ENCODE measurements around the gene HTR1E.
"Not testable (repeated sequence)": the region's sequence is repeated elsewhere in the genome, so short reads cannot be mapped to it uniquely, and the experiment has no call there.

HTR1E gene

GRCh38 chr6:86973088-86973487 lies 35.8 kb downstream of the HTR1E start:
- no peak for DNase-seq (ENCODE audit: low read depth in 2 of 2)

DNA sequence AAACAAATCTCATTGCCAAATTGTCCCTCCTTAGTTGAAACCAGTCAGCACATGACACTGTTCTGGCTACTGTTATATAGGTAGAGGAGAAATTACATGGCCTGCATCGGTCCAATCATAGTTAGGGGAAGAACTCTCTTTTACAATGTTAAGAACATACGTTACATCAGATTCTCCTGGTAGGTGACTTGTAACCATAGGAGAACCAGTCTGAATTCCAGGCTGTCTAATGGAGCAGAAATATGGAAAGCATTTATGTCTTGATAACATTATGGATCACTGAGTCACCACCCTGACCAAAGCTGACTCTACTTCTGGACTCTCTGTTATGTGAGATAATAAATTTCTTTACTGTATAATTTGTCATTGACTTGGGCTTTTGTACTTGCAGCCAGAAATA lies 40.9 kb downstream of the HTR1E start:
- DNase-seq (ENCODE audit: low read depth in 2 of 2) = no peak

DNA sequence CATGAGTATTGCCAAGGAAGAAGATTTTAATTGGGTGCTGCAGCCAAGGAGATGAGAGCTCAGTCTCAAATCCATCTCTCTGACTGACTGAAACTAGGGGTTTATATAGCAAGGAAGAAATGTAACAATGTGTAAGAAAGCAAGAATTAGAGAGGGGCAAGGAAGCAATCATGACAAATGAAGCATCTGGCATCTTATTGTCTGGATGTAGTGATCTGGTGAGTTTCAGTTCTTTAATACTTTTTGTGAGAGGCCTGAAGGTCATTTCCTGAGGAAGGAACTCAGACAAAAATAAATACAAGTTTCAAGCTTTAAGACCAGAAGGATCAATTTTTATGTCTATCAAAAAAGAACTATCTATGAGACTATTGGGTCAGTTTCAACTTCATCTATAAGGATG lies 64.2 kb downstream of the HTR1E start:
- DNase-seq (ENCODE audit: low read depth in 2 of 2) = no peak

DNA sequence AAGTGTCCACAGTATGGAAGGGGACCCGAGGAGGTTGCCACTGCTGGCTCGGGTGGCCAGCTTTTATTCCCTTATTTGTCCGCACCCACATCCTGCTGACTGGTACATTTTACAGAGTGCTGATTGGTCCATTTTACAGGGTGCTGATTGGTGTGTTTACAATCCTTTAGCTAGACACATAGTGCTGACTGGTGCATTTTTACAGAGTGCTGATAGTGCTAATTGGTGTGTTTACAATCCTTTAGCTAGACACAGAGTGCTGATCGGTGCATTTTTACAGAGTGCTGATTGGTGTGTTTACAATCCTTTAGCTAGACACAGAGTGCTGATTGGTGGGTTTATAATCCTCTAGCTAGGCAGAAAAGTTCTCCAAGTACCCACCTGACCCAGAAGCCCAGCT lies 65.1 kb downstream of the HTR1E start:
- not testable (repeated sequence) for DNase-seq (ENCODE audit: low read depth in 2 of 2)

DNA sequence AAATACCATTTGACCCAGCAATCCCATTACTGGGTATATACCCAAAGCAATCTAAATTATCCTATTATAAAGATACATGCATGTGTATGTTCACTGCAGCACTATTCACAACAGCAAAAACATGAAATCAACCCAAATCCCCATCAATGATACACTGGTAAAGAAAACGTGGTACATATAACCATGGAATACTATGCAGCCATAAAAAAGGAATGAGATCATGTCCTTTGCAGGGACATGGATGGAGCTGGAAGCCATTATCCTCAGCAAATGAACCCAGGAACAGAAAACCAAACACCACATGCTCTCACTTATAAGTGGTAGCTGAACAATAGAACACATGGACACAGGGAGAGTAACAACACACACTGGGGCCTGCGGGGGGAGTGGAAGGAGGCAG lies 69.2 kb downstream of the HTR1E start:
- not testable (repeated sequence) for DNase-seq (ENCODE audit: low read depth in 2 of 2)

- DNase-seq (ENCODE audit: low read depth in 2 of 2) = not testable (repeated sequence)
These were observed 72.3 kb downstream of the HTR1E start for GRCh38 chr6:87009581-87009980.

GRCh38 chr6:87012035-87012434 lies 74.7 kb downstream of the HTR1E start:
- DNase-seq (ENCODE audit: low read depth in 2 of 2) = no peak

DNA sequence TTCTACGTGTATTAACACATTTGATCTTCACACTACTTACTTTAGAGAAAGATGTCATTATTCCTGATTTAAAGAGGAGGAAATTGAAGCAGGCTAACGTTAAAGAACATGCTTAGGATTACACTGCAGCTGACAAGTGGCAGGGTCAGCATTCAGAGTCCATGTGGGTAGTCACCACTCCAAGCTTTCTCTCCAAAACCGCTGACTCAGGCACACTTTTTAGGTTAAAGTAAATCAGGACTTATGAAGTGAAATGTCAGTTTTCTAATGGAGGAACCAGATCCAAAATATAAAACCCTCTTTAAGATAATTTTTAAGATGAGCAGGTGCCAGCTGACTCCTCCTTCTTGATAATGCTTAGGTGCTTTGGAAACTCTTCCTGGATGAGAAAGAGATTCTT lies 75.4 kb downstream of the HTR1E start:
- DNase-seq (ENCODE audit: low read depth in 2 of 2) = no peak

GRCh38 chr6:87016772-87017171 lies 79.4 kb downstream of the HTR1E start:
- DNase-seq (ENCODE audit: low read depth in 2 of 2) = no peak

- DNase-seq (ENCODE audit: low read depth in 2 of 2) = no peak
These were observed 89.7 kb downstream of the HTR1E start for GRCh38 chr6:87027021-87027420.

- DNase-seq (ENCODE audit: low read depth in 2 of 2) = no peak
These were observed 92.5 kb downstream of the HTR1E start for GRCh38 chr6:87029711-87030314.

DNA sequence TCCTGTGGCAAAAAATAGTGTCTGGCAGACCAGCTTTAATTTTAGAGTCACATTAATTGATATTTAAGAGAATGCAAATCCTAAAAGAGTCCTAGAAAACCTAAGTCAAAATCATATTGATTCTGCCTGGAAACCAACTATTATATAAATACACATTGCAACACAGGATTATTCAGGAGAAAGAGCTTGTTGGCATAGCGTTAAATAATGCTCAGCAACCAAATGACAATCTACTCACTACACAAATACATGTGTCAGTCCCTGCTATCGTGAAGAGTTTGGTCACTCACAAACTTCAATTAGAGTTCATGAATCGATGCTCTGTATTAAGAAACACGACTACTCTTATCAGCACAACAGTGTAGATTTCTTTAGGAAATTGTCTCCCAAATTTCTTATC lies 103.4 kb downstream of the HTR1E start:
- no peak for DNase-seq (ENCODE audit: low read depth in 2 of 2)

DNA sequence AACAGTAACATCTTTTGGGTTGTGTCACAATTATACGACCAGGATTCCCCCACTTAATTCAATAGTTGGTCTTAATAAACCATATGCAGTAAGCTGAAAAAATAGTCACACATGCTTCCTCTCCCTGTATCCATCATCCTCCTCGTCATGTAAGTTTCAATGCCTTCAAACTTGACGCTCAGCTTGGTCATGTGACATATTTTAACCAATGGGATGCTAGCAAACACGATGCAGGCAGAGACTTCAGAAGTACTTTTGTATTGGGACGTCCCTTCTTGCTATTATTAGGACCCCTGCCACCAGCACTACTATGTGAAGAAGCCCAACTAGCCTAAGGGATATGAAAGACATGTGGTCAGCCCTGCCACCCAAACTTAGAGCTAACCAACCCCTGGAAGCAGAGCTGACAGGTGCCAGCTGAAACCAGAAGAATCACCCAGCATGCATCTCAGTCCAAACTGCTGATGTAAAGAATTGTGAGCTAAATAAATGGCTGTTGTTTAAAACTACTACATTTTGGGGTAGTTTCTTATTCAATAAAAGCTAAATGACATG lies 108.3 kb downstream of the HTR1E start:
- no peak for DNase-seq (ENCODE audit: low read depth in 2 of 2)

DNA sequence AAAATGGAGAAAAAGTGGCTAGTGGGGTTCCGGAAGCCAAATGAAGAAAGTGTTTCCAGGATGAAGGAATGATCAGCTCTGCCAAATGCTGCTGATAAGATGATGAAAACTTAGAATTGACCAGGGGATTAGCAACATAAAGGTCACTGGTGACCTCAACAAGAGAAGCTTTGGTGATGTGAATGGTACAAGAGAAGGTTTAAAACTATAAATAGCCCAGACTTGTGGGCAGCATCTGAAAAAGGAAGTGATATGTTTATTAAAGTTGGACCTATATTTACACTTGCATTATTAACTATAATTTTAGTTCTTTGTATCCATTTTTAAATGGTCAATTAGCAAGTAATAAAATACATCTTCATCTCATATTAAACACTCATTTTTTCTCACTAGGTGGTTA lies 112.5 kb downstream of the HTR1E start:
- DNase-seq (ENCODE audit: low read depth in 2 of 2) = no peak

DNA sequence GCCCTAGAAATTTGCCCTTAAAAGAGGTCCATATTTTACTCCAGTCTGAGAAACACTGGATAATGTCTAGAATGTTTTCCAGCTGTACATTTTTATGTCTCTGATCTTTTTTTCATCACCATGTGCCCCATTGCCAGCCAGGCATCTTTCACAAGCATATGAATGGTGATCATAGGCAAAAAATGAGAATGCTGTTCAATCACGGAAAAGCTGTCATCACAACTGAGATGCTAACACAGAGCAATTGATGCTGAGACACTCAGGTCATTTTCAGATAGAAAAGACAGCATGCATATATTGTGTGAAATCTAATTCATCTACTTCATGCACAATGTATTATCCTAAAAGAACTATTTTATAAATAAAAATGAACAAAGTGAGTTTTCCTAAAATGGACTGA lies 116.0 kb downstream of the HTR1E start:
- DNase-seq (ENCODE audit: low read depth in 2 of 2) = no peak

DNA sequence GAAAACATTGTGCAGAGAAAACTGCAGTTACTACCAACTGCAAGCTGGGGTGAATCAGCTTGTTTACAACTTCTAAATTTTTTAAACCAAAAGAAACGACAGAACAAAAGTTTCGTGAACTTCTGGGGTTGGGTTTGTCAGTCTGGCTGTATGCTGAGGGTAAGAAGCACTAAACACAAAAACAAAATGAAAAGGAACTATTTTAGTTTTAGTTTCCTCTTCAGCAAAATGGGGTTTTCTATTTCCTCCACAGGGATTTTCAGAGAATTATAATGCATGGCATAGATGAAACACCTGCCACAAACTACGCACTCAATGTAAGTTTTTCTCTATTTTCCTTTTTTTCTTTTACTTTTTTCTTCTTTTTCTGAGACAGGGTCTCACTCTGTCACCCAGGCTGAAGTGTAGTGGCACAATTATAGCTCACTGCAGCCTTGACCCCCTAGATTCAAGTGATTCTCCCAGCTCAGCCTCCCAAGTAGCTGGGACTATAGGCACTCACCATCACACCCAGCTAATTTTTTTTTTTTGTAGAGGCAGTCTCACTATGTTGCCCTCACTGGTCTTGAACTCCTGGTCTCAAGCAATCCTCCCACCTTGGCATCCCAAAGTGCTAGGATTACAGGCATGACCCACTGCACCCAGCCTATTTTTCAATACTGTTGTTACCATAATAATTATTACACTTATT lies 117.0 kb downstream of the HTR1E start:
- DNase-seq (ENCODE audit: low read depth in 2 of 2) = no peak

- DNase-seq (ENCODE audit: low read depth in 2 of 2) = no peak
These were observed 122.6 kb downstream of the HTR1E start for GRCh38 chr6:87059943-87060342.

GRCh38 chr6:87065117-87065516 lies 127.8 kb downstream of the HTR1E start:
- no peak for DNase-seq (ENCODE audit: low read depth in 2 of 2)

Data from stimulated activated CD4-positive, alpha-beta T cell treated with anti-CD3 and anti-CD28 coated beads, Interleukin-12 subunit alpha, Interleukin-12 subunit beta, amount 100 ng/mL, for 24 hours (primary cell).